ENCODE results near the gene GMEB1.
"Not testable (repeated sequence)": the region's sequence is repeated elsewhere in the genome, so short reads cannot be mapped to it uniquely, and the experiment has no call there.

Gene GMEB1

DNA sequence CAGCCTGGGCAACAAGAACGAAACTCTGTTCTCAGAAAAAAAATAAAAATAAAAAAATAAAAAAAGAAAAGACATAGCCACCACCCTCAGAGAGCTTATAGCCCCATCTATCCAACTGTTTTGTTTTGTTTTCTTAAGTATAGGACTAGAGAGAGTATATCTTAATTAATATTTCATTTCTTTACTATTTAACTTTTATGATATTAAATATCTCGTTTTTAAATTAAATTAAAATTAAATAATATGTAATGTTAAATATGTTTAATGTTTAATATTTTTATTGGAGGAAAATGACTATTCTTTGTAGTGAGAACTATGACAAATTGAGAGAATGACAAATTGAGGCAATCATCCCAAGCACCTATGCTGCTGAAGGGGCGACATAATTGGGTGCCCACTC lies 35.0 kb downstream of the GMEB1 start:
- no peak overlapping the region for H3K4me3 ChIP-seq (ENCODE audit: low read depth, low read length)
- in situ Hi-C loops (cut with HindIII; ENCODE audit: low pct_ligation_motif_present, low sequenced_read_pairs), result no loop called here

DNA sequence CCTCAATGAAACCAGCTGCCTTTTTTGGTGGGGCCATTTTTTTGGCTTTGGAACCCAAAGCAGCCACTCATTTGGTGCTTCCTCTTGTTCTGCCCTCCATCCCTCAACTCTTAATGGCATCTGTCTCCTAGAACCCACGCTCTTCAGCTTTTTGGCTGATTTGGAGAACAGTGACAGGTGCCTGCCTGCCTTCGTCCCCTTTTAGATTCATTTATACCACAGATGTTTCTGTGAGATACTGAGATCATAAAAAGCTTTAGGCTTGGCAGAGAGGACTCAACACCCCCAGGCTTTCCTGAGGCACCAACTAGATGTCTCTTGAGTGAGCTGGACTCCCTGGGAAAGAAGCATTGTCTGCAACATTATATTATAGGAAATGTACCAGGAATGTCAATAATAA lies 47.8 kb downstream of the GMEB1 start:
- in situ Hi-C loops (cut with HindIII; ENCODE audit: low pct_ligation_motif_present, low sequenced_read_pairs), result no loop called here
- TF ChIP-seq, protein P1, sequence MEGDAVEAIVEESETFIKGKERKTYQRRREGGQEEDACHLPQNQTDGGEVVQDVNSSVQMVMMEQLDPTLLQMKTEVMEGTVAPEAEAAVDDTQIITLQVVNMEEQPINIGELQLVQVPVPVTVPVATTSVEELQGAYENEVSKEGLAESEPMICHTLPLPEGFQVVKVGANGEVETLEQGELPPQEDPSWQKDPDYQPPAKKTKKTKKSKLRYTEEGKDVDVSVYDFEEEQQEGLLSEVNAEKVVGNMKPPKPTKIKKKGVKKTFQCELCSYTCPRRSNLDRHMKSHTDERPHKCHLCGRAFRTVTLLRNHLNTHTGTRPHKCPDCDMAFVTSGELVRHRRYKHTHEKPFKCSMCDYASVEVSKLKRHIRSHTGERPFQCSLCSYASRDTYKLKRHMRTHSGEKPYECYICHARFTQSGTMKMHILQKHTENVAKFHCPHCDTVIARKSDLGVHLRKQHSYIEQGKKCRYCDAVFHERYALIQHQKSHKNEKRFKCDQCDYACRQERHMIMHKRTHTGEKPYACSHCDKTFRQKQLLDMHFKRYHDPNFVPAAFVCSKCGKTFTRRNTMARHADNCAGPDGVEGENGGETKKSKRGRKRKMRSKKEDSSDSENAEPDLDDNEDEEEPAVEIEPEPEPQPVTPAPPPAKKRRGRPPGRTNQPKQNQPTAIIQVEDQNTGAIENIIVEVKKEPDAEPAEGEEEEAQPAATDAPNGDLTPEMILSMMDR (IDR thresholded peaks at IDR 0.05; ENCODE audit: low read depth, low read length, missing control alignments), result no peak

More for the DNA sequence above, 35.0 kb downstream of the GMEB1 start:
- Histone ChIP-seq H3K36me3 (replicated peaks) (peaks cover 24% of the 10 kb centered on the region), H3K27ac (no peak overlapping the region), H3K27me3 (replicated peaks) (no peaks in the 10 kb centered on the region)
- TF ChIP-seq, protein P1 (IDR thresholded peaks at IDR 0.05; ENCODE audit: low read depth, low read length, missing control alignments), result no peak
- DNase-seq, result no peak

DNA sequence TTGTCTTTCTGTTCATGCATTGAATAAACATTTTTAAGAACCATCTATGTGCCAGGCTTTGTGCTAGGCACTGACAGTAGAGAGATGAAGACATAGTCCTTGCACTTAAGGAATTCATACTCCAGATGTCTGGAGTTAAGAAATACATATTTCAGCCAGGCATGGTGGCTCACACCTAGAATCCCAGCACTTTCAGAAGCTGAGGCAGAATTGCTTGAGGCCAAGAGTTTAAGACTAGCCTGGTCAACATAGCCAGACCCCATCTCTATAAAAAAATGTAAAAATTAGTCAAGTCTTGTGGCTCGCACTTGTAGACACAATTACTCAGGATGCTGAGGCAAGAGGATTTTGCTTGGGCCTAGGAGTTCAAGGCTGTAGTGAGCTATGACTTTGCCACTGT lies 49.6 kb downstream of the GMEB1 start:
- no peak overlapping the region for H3K27ac ChIP-seq
- peaks cover 14% of the 10 kb centered on the region for H3K36me3 ChIP-seq (replicated peaks)
- in situ Hi-C loops (cut with HindIII; ENCODE audit: low pct_ligation_motif_present, low sequenced_read_pairs), result no loop called here
- no peak for DNase-seq
- TF ChIP-seq, protein P1 (IDR thresholded peaks at IDR 0.05; ENCODE audit: low read depth, low read length, missing control alignments), result no peak
- H3K4me3 ChIP-seq (ENCODE audit: low read depth, low read length), result no peak overlapping the region
- no peaks in the 10 kb centered on the region for H3K27me3 ChIP-seq (replicated peaks)

More for the DNA sequence above, 47.8 kb downstream of the GMEB1 start:
- DNase-seq, result no peak
- Histone ChIP-seq H3K4me3 (ENCODE audit: low read depth, low read length) (no peak overlapping the region), H3K36me3 (replicated peaks) (peaks cover 20% of the 10 kb centered on the region), H3K27ac (no peak overlapping the region), H3K27me3 (replicated peaks) (no peaks in the 10 kb centered on the region)

DNA sequence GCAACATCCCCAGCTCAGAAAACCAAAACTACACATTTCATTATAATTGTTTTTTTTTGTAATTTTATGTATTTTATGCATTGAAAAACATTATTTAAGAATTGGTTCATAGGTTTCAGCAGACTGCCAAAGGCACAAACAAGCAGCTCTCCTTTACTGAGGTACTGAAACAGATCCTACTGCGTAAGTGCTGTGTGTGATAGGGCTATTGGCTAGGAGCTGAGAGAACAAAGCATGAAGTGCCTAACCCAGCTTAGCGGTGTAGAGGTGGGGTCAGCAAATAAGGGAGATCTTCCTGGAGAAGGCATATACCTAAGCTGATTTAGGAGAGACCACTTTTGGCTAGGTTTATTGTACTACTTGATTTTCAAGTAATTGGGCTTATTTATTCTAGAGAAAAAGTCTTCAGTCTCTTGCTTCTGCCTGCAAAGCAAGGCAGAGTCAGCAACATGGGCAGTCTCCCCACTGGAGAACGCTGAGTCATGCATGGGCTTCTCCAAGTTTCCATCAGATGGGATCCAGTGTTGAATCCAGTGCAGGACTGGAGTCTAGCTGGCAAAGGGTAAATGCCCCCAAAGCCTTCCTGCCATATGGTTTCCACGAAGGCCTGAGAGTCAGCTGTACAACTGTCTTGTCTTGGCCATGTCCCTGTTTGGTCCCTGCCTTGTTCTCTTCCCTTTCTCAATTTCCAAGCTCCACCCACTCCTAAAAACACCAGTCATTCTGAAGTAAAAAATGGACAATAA lies 50.2 kb downstream of the GMEB1 start:
- Histone ChIP-seq H3K27ac (no peak overlapping the region), H3K36me3 (replicated peaks) (peaks cover 11% of the 10 kb centered on the region), H3K27me3 (replicated peaks) (no peaks in the 10 kb centered on the region), H3K4me3 (ENCODE audit: low read depth, low read length) (no peak overlapping the region)
- peak; percentile 35 for DNase-seq
- TF ChIP-seq, protein P1 (IDR thresholded peaks at IDR 0.05; ENCODE audit: low read depth, low read length, missing control alignments), result no peak
- in situ Hi-C loops (cut with HindIII; ENCODE audit: low pct_ligation_motif_present, low sequenced_read_pairs), result no loop called here

DNA sequence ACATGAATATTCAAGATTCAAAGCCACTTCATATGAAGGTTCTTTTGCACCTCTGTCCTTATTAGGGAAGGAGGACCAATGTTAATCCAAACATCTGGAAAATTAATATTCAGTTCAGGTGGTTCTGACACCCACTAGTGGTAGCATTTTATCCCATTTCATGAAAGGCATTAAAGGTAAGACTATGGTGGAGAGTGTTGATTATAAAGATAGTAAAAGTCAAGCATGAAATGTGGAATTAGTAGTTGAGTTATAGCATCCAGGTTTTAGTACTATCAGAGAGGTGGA lies 50.7 kb downstream of the GMEB1 start:
- H3K4me3 ChIP-seq (ENCODE audit: low read depth, low read length), result no peak overlapping the region
- no peaks in the 10 kb centered on the region for H3K27me3 ChIP-seq (replicated peaks)
- H3K27ac ChIP-seq, result no peak overlapping the region
- DNase-seq, result no peak
- TF ChIP-seq, protein P1 (IDR thresholded peaks at IDR 0.05; ENCODE audit: low read depth, low read length, missing control alignments), result no peak
- peaks cover 7% of the 10 kb centered on the region for H3K36me3 ChIP-seq (replicated peaks)
- in situ Hi-C loops (cut with HindIII; ENCODE audit: low pct_ligation_motif_present, low sequenced_read_pairs), result no loop called here

DNA sequence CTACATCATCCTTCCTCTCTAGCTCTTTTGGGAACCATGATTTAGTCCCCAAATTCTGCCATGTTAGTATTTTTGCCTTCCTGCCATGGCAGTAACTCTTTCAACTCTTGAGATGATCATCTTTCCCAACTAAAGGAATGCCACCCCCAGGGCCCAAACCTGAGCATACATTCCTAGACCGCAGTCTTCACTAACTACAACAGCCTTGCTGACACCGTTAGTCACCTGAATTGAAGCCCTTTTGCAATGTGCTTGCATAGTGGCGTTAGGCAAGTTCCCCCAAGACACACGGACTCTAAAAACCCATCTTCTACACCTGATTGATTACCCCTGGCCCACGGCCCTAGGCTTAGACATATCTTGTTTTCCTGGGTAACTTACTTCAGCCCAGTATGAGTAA lies 51.8 kb downstream of the GMEB1 start:
- no peak for DNase-seq
- Histone ChIP-seq H3K27ac (no peak overlapping the region), H3K36me3 (replicated peaks) (no peaks in the 10 kb centered on the region), H3K4me3 (ENCODE audit: low read depth, low read length) (no peak overlapping the region), H3K27me3 (replicated peaks) (no peaks in the 10 kb centered on the region)
- in situ Hi-C loops (cut with HindIII; ENCODE audit: low pct_ligation_motif_present, low sequenced_read_pairs), result no loop called here
- TF ChIP-seq, protein P1 (IDR thresholded peaks at IDR 0.05; ENCODE audit: low read depth, low read length, missing control alignments), result no peak

DNA sequence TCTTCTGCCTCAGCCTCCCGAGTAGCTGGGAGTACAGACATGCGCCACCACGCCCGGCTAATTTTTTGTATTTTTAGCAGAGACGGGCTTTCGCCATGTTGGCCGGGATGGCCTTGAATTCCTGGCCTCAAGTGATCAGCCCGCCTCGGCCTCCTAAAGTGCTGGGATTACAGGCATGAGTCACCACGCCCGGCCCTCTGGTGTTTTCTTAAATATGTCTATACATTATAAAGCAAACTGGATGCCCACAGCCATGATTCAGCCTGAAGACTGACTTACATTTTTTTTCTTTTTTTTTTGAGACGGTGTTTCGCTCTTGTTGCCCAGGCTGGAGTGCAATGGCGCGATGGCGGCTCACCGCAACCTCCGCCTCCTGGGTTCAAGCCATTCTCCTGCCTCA lies 53.3 kb downstream of the GMEB1 start:
- H3K36me3 ChIP-seq (replicated peaks); H3K27ac ChIP-seq; in situ Hi-C loops (cut with HindIII; ENCODE audit: low pct_ligation_motif_present, low sequenced_read_pairs); H3K27me3 ChIP-seq (replicated peaks); H3K4me3 ChIP-seq (ENCODE audit: low read depth, low read length): not testable (repeated sequence)
- peak; percentile 70 for DNase-seq

DNA sequence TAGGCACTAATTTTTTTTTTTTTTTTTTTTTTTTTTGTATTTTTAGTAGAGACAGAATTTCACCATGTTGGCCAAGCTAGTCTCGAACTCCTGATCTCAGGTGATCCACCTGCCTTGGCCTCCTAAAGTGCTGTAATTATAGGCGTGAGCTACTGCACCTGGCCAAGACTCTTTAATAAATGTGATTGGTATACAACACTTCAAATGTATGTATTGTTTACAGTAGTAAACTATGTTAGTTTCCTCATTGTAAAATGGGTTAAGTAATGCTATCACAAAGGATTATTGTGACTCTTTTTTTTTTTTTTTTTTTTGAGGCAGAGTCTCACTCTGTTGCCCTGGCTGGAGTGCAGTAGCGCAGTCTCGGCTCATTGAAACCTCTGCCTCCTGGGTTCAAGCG lies 56.8 kb downstream of the GMEB1 start:
- in situ Hi-C loops (cut with HindIII; ENCODE audit: low pct_ligation_motif_present, low sequenced_read_pairs); DNase-seq; H3K4me3 ChIP-seq (ENCODE audit: low read depth, low read length); H3K27ac ChIP-seq; H3K36me3 ChIP-seq (replicated peaks); H3K27me3 ChIP-seq (replicated peaks): not testable (repeated sequence)
